ENCODE measurements around the gene ITIH2.
"Not testable (repeated sequence)": the region's sequence is repeated elsewhere in the genome, so short reads cannot be mapped to it uniquely, and the experiment has no call there.

The ITIH2 gene

GRCh38 chr10:7687228-7687907, 15.7 kb upstream of the ITIH2 start:
- peak; percentile 82 for ATAC-seq (ENCODE audit: low read depth)

DNA sequence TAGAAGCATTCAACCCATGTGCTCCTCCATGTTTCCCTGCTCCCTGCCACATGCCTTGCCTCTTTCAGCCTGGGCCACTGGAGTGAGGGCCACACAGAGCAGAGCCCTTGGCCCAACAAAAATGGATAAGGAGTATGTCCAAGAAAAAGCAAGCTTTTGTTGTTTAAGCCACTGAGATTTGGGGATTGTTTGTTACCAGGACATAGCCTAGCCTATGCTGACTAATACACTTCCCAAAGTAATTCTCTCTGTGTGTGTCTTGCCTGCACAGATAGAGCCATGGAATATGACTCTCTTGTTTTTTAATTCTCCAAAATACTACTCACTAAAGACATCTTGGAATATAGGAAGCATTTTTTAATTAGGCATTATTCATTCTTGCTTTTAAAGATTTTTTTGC, 13.5 kb upstream of the ITIH2 start:
- Histone ChIP-seq H3K27me3 (ENCODE audit: insufficient read depth, poor library complexity, severe bottlenecking) (no peaks in the 10 kb centered on the region), H3K9me3 (ENCODE audit: severe bottlenecking) (no peaks in the 10 kb centered on the region), H3K36me3 (ENCODE audit: low read depth) (no peaks in the 10 kb centered on the region), H3K4me3 (ENCODE audit: severe bottlenecking) (no peak overlapping the region), H3K4me1 (ENCODE audit: insufficient read depth, poor library complexity, severe bottlenecking) (no peaks in the 10 kb centered on the region), H3K27ac (ENCODE audit: poor library complexity, severe bottlenecking) (no peak overlapping the region)
- ATAC-seq (ENCODE audit: low read depth) (no peak), DNase-seq (ENCODE audit: low spot score) (no peak)
- TF ChIP-seq, protein P1, sequence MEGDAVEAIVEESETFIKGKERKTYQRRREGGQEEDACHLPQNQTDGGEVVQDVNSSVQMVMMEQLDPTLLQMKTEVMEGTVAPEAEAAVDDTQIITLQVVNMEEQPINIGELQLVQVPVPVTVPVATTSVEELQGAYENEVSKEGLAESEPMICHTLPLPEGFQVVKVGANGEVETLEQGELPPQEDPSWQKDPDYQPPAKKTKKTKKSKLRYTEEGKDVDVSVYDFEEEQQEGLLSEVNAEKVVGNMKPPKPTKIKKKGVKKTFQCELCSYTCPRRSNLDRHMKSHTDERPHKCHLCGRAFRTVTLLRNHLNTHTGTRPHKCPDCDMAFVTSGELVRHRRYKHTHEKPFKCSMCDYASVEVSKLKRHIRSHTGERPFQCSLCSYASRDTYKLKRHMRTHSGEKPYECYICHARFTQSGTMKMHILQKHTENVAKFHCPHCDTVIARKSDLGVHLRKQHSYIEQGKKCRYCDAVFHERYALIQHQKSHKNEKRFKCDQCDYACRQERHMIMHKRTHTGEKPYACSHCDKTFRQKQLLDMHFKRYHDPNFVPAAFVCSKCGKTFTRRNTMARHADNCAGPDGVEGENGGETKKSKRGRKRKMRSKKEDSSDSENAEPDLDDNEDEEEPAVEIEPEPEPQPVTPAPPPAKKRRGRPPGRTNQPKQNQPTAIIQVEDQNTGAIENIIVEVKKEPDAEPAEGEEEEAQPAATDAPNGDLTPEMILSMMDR (IDR thresholded peaks at IDR 0.05; ENCODE audit: poor library complexity, severe bottlenecking) = no peak

More at GRCh38 chr10:7687228-7687907, 15.7 kb upstream of the ITIH2 start:
- peak; percentile 56 for DNase-seq (ENCODE audit: low spot score)
- H3K27me3 ChIP-seq (ENCODE audit: insufficient read depth, poor library complexity, severe bottlenecking) = no peaks in the 10 kb centered on the region
- no peak overlapping the region for H3K4me3 ChIP-seq (ENCODE audit: severe bottlenecking)
- TF ChIP-seq, protein P1 (IDR thresholded peaks at IDR 0.05; ENCODE audit: poor library complexity, severe bottlenecking) = peak; percentile 92
- no peak overlapping the region for H3K27ac ChIP-seq (ENCODE audit: poor library complexity, severe bottlenecking)
- H3K36me3 ChIP-seq (ENCODE audit: low read depth) = no peaks in the 10 kb centered on the region
- H3K4me1 ChIP-seq (ENCODE audit: insufficient read depth, poor library complexity, severe bottlenecking) = no peaks in the 10 kb centered on the region
- no peaks in the 10 kb centered on the region for H3K9me3 ChIP-seq (ENCODE audit: severe bottlenecking)

- H3K36me3 ChIP-seq (ENCODE audit: low read depth); H3K4me1 ChIP-seq (ENCODE audit: insufficient read depth, poor library complexity, severe bottlenecking); H3K27ac ChIP-seq (ENCODE audit: poor library complexity, severe bottlenecking); H3K4me3 ChIP-seq (ENCODE audit: severe bottlenecking); DNase-seq (ENCODE audit: low spot score); ATAC-seq (ENCODE audit: low read depth); H3K27me3 ChIP-seq (ENCODE audit: insufficient read depth, poor library complexity, severe bottlenecking); H3K9me3 ChIP-seq (ENCODE audit: severe bottlenecking): not testable (repeated sequence)
Observed at GRCh38 chr10:7690885-7691597, 12.1 kb upstream of the ITIH2 start.

DNA sequence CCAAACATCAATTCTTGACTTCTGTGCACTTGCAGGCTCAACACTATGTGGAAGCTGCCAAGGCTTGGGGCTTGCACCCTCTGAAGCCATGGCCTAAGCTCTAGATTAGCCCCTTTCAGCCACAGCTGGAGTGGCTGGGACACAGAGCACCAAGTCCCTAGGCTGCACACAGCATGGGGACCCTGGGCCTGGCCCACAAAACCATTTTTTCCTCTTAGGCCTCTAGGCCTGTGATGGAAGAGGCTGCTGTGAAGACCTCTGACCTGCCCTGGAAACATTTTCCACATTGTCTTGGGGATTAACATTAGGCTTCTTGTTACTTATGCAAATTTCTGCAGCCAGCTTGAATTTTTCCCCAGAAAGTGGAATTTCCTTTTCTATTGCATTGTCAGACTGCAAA, 10.7 kb upstream of the ITIH2 start:
- not testable (repeated sequence) for ATAC-seq (ENCODE audit: low read depth); H3K27ac ChIP-seq (ENCODE audit: poor library complexity, severe bottlenecking); H3K4me3 ChIP-seq (ENCODE audit: severe bottlenecking); DNase-seq (ENCODE audit: low spot score); H3K4me1 ChIP-seq (ENCODE audit: insufficient read depth, poor library complexity, severe bottlenecking); H3K27me3 ChIP-seq (ENCODE audit: insufficient read depth, poor library complexity, severe bottlenecking); H3K36me3 ChIP-seq (ENCODE audit: low read depth); H3K9me3 ChIP-seq (ENCODE audit: severe bottlenecking)

GRCh38 chr10:7693194-7693593, 9.9 kb upstream of the ITIH2 start:
- not testable (repeated sequence) for ATAC-seq (ENCODE audit: low read depth); H3K27ac ChIP-seq (ENCODE audit: poor library complexity, severe bottlenecking); DNase-seq (ENCODE audit: low spot score); H3K27me3 ChIP-seq (ENCODE audit: insufficient read depth, poor library complexity, severe bottlenecking); H3K36me3 ChIP-seq (ENCODE audit: low read depth); H3K9me3 ChIP-seq (ENCODE audit: severe bottlenecking); H3K4me3 ChIP-seq (ENCODE audit: severe bottlenecking); H3K4me1 ChIP-seq (ENCODE audit: insufficient read depth, poor library complexity, severe bottlenecking)

DNA sequence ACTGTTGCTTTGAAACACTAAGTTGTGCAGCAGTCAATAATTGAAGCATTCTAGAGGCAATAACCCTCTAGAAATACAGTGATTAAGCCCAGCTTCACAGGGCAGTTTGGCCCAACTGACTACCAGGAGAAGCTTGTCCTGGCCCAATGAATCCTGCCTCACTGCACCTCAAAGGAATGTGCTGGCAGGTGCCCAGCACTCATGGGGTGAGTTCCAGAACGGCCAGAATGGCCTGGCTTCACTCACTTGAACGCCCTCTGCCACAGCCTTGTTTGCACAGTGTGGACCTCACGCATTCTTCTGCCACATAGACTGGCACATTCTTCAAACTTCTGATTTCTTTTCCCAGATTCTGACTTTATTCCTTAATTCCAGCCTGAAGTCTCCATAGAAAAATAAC, 6.6 kb upstream of the ITIH2 start:
- Histone ChIP-seq H3K9me3 (ENCODE audit: severe bottlenecking) (no peaks in the 10 kb centered on the region), H3K27me3 (ENCODE audit: insufficient read depth, poor library complexity, severe bottlenecking) (no peaks in the 10 kb centered on the region), H3K36me3 (ENCODE audit: low read depth) (no peaks in the 10 kb centered on the region), H3K4me1 (ENCODE audit: insufficient read depth, poor library complexity, severe bottlenecking) (no peaks in the 10 kb centered on the region), H3K4me3 (ENCODE audit: severe bottlenecking) (no peak overlapping the region), H3K27ac (ENCODE audit: poor library complexity, severe bottlenecking) (no peak overlapping the region)
- ATAC-seq (ENCODE audit: low read depth) (no peak), DNase-seq (ENCODE audit: low spot score) (no peak)
- TF ChIP-seq, protein P1 (IDR thresholded peaks at IDR 0.05; ENCODE audit: poor library complexity, severe bottlenecking) = no peak

Data from RWPE2 (cell line).